Peyer's patch (tissue), 4 donors: ENCODE data around the gene LRRTM3.

Experiments used
- POLR2A ChIP-seq, 2 donors: fragments of 450-650 bp; IDR thresholded peaks; one replicate each; pipeline ENCODE4 v1.5.1; 2017; ENCODE audit warnings: antibody characterized with exemption in 2 of 2, mild to moderate bottlenecking in 2 of 2, moderate library complexity in 2 of 2
- TF ChIP-seq, protein P1 (sequence below), 6 experiments: fragments of 450-650 bp in 4 of 6; fragments of 200-600 bp in 2 of 6; sonication (generic) in 1 of 6; IDR thresholded peaks; one replicate each; pipeline ENCODE4 v1.5.1; 2017 to 2019; ENCODE audit warnings: antibody characterized with exemption in 6 of 6, mild to moderate bottlenecking in 3 of 6, moderate library complexity in 1 of 6

DNA sequence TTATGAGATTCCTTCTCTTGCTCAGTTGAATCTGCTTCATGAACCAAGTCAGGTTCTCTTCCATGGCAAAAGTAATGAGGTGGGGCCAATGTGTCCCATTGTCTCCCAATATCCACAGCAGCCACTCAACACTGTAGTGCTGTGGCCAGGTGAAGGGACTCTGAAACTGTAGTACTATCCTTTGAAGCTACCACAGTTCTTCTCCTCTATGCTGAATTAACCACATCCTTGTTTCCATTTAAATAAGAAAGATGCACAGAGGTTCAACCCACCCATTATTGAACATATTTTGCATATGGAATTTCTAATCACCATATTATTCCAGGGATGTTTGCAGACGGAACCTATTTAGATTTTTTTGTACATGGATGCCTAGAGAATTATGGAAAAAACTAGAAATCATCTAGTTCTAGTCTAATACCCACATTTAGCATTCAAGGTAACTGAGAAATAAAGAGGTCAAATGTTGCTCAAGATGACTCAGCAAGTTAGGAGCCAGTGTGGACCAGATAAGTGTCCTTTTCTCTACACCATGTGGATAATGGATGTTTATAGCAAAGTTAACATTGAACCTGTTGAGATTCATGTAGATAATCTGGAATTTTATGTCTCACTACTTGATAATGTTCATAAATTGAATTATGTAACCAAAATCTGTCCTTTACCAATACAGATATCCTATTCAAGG is 64.5 kb downstream of the LRRTM3 start:
- TF ChIP-seq, protein P1, sequence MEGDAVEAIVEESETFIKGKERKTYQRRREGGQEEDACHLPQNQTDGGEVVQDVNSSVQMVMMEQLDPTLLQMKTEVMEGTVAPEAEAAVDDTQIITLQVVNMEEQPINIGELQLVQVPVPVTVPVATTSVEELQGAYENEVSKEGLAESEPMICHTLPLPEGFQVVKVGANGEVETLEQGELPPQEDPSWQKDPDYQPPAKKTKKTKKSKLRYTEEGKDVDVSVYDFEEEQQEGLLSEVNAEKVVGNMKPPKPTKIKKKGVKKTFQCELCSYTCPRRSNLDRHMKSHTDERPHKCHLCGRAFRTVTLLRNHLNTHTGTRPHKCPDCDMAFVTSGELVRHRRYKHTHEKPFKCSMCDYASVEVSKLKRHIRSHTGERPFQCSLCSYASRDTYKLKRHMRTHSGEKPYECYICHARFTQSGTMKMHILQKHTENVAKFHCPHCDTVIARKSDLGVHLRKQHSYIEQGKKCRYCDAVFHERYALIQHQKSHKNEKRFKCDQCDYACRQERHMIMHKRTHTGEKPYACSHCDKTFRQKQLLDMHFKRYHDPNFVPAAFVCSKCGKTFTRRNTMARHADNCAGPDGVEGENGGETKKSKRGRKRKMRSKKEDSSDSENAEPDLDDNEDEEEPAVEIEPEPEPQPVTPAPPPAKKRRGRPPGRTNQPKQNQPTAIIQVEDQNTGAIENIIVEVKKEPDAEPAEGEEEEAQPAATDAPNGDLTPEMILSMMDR (IDR thresholded peaks at IDR 0.05), result no peak
- no peak for TF ChIP-seq POLR2A (IDR thresholded peaks at IDR 0.05)
